Pancreas (tissue), 10 donors: Measurements from ENCODE around the gene EVI2B. TPM values are rescaled to one million over a fixed set of nuclear protein-coding genes. Genes with fewer than 3 reads are reported as not detected.
A peak's percentile ranks its signal among the peaks of the same experiment; 100 is the strongest.
"Not testable (repeated sequence)": the region's sequence is repeated elsewhere in the genome, so short reads cannot be mapped to it uniquely, and the experiment has no call there.

ENCODE experiments used
- ATAC-seq, 4 donors: fragments of 200-7000 bp; cut with Tn5 transposase; one replicate each; pipeline versions ENCODE4 v1.8.0 to v1.9.1; 2020; ENCODE audit warnings: mild to moderate bottlenecking in 4 of 4, moderate library complexity in 4 of 4
- DNase-seq, 6 donors: peaks; one replicate each; pipeline ENCODE4 v3.0.0-alpha.2; 2020
- FAIRE-seq: peaks from 2 replicates; lab custom pipeline; 2012; peaks lifted over from hg19 to GRCh38; lab: Jason Lieb, UNC
- H3K27ac ChIP-seq, 4 donors: fragments of 200-600 bp; sonication (generic); 1 replicate in 3 of 4; 2 replicates in 1 of 4; pipeline versions ENCODE4 v1.5.0 to v1.8.0; 2020
- H3K27me3 ChIP-seq, 4 donors: fragments of 200-600 bp; one replicate each; pipeline ENCODE4 v1.8.0; 2021
- H3K36me3 ChIP-seq, 3 donors: fragments of 200-600 bp; sonication (generic) in 1 of 3; one replicate each; pipeline versions ENCODE4 v1.5.0 to v1.8.0; 2020 to 2021
- H3K4me1 ChIP-seq, 3 donors: fragments of 200-600 bp; one replicate each; pipeline ENCODE4 v1.8.0; 2021
- H3K4me3 ChIP-seq, 4 donors: fragments of 200-600 bp; sonication (generic) in 2 of 4; one replicate each; pipeline versions ENCODE4 v1.5.0 to v1.8.0; 2020 to 2021
- H3K9me3 ChIP-seq, 4 donors: fragments of 200-600 bp; one replicate each; pipeline ENCODE4 v1.8.0; 2021
- WGBS, 2 donors: extraction: QIAGEN DNeasy Blood & Tissue Kit; methylation state at CpG; one replicate each; pipeline ENCODE4 v1.1.7; 2013; 5-methylcytosine and 5-hydroxymethylcytosine counted together
- intact Hi-C, 3 donors: fragments of 100-400 bp; cut with DNase I; formaldehyde crosslinking; loops; one replicate each; pipeline versions ENCODE4 v1.11.1 to v1.14.2; 2022
- polyA plus RNA-seq, 2 donors: library from polyadenylated mRNA; stranded (reverse); fragments of 200-250 nt; gene quantifications; one replicate each; pipeline ENCODE4 v1.2.3, GENCODE V29; 2013
- total RNA-seq, 6 donors: library from RNA; stranded (reverse); fragmentation: NEBNext Ultra II Directional in 4 of 6; extraction: Animal tissue kit (Norgen Biotek cat#: 25700) in 4 of 6; gene quantifications; one replicate each; pipeline versions ENCODE4 v1.2.1 to v1.2.4, GENCODE V29; 2021 to 2023
- TF ChIP-seq, protein P1 (sequence below), 4 donors: fragments of 200-600 bp; sonication (generic) in 3 of 4; IDR thresholded peaks; one replicate each; pipeline versions ENCODE4 v1.5.0 to v1.8.0; 2021; ENCODE audit warnings: antibody characterized with exemption in 4 of 4
- donor health status: healthy with polysubstance abuse.
- donor health status: DM: no; HTN: no; CAD: no; lungs with moderate emphysema.
- donor health status: DM: no; HTN: no; CAD: no.
- donor health status: control.
- donor health status: control.
- donor health status: Bipolar disorder and iron deficiency.
- donor health status: DM: yes; HTN: yes; CAD: no.
- donor health status: DM: no; HTN: no; CAD: no.
- donor health status: DM: no; HTN: no; CAD: no.
- donor health status: DM: yes; HTN: yes; CAD: no.

Gene EVI2B
- total and polyA plus RNA-seq, 8 donors, result 0.12 to 10.7 (median 0.94) TPM

DNA sequence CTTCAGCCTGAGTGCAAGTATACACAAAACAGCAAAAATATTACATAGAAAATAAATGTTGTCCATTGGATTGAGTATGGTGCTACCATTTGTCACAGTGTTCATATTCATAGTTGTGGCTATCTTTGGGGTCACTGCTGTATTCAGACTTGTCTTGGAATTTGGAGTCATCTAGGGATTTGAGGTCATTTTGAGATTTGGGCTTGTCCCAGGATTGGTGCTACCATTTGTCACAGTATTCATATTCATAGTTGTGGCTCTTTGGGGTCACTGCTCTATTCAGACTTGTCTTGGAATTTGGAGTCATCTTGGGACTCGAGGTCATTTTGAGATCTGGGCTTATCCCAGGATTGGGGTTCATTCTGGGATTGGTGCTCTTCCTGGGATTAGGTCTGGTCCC, 41.6 kb downstream of the EVI2B start:
- Histone ChIP-seq H3K36me3 (peaks cover 0 to 3% (median 0%) of the 10 kb centered on the region in 3 donors), H3K4me1 (peaks cover 0 to 3% (median 2%) of the 10 kb centered on the region in 3 donors), H3K4me3 (no peak overlapping the region), H3K27ac (no peak overlapping the region), H3K27me3 (no peaks in the 10 kb centered on the region), H3K9me3 (no peaks in the 10 kb centered on the region)
- intact Hi-C loops, result no loop called here
- FAIRE-seq (no peak), ATAC-seq (no peak), DNase-seq (no peak)
- WGBS, 2 donors, result 98 to 100% methylated on average over 1 of the region's 1 CpG
- TF ChIP-seq, protein P1, sequence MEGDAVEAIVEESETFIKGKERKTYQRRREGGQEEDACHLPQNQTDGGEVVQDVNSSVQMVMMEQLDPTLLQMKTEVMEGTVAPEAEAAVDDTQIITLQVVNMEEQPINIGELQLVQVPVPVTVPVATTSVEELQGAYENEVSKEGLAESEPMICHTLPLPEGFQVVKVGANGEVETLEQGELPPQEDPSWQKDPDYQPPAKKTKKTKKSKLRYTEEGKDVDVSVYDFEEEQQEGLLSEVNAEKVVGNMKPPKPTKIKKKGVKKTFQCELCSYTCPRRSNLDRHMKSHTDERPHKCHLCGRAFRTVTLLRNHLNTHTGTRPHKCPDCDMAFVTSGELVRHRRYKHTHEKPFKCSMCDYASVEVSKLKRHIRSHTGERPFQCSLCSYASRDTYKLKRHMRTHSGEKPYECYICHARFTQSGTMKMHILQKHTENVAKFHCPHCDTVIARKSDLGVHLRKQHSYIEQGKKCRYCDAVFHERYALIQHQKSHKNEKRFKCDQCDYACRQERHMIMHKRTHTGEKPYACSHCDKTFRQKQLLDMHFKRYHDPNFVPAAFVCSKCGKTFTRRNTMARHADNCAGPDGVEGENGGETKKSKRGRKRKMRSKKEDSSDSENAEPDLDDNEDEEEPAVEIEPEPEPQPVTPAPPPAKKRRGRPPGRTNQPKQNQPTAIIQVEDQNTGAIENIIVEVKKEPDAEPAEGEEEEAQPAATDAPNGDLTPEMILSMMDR (IDR thresholded peaks at IDR 0.05), result no peak

DNA sequence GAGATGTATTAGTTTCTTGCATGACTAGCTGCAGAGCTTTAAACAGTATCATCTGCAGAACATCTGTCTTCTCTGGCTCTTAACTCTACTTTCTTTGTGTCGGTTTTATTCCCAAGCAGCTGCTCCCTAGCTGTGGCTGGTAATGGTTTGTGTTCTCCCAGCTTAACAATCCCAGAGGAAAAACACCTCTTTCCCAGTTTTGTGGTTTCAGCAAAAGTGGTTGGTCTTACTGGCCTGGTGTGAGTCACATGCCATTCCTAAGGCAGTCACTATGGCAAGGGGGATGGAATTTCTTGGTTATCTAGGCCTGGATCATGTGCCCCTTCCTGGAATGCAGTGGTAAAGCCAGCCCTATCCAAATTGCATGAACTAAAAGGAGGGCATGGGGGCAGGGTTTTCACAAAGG, 44.3 kb downstream of the EVI2B start:
- peaks cover 0 to 3% (median 2%) of the 10 kb centered on the region in 3 donors for H3K4me1 ChIP-seq
- DNase-seq, result no peak
- H3K36me3 ChIP-seq, result peaks cover 0 to 20% (median 0%) of the 10 kb centered on the region in 3 donors
- H3K4me3 ChIP-seq, result no peak overlapping the region
- H3K27ac ChIP-seq, result no peak overlapping the region
- 55 to 76% methylated on average over 1 of the region's 1 CpG for WGBS, 2 donors
- peak in 3 of 4 donors; percentile 49 to 84 (median 69) for ATAC-seq
- intact Hi-C loops, result no loop called here
- TF ChIP-seq, protein P1 (IDR thresholded peaks at IDR 0.05), result no peak
- no peaks in the 10 kb centered on the region for H3K27me3 ChIP-seq
- H3K9me3 ChIP-seq, result no peaks in the 10 kb centered on the region
- FAIRE-seq, result no peak

DNA sequence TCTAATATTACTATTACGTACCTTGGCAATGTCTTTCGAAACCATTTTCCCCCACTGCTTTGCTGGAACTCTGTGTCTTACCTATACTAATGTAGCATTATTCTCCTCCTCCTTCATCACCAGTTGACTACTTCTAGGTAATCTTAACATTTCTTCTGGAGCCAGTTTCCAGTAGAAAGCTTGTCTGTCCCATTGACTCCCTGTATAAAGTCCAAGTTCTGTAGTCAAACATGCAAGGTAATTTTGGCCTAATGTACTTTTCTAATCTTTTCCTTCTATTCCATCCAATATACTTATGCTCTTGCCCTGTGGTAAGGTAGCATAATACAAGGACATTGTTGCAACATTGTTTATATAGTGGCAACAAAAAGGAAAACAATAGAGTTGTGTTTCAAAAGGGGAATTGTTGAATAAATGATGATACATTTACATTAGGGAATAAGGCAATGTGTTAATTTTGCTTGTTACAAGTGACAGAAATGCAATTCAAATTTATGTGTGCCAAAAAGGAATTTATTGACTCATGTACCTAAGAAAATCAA, 44.7 kb downstream of the EVI2B start:
- FAIRE-seq (no peak), ATAC-seq (no peak), DNase-seq (no peak)
- Histone ChIP-seq H3K36me3 (peaks cover 0 to 20% (median 0%) of the 10 kb centered on the region in 3 donors), H3K27ac (no peak overlapping the region), H3K27me3 (no peaks in the 10 kb centered on the region), H3K4me1 (peaks cover 0 to 3% (median 2%) of the 10 kb centered on the region in 3 donors), H3K4me3 (no peak overlapping the region), H3K9me3 (no peaks in the 10 kb centered on the region)
- 96 to 100% methylated on average over 2 of the region's 2 CpGs for WGBS, 2 donors
- TF ChIP-seq, protein P1 (IDR thresholded peaks at IDR 0.05), result no peak
- intact Hi-C loops, result no loop called here

DNA sequence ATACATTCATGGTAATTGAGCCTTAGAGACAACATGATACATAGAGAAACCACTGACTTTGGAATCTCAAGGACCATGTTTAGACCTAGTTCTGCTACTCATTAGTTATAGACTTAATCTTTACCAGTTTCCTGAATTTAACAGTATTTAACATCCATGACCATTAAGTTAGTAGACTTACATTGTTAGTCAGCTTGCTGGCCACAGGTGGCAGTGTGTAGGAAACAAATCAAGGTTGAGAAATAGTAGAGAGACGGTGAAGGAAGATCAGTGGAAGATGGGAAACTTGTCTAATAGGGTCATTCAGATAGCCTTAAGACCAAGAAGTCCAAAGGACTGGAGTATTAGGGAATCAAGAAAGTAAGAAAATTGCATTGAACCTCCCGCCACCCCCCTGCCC, 47.8 kb downstream of the EVI2B start:
- WGBS, 2 donors, result 91 to 98% methylated on average over 2 of the region's 2 CpGs
- no peak for DNase-seq
- no peak for ATAC-seq
- H3K9me3 ChIP-seq, result no peaks in the 10 kb centered on the region
- peaks cover 0 to 2% (median 0%) of the 10 kb centered on the region in 3 donors for H3K4me1 ChIP-seq
- no peak for FAIRE-seq
- no peaks in the 10 kb centered on the region for H3K27me3 ChIP-seq
- H3K27ac ChIP-seq, result no peak overlapping the region
- peaks cover 0 to 24% (median 0%) of the 10 kb centered on the region in 3 donors for H3K36me3 ChIP-seq
- no peak overlapping the region for H3K4me3 ChIP-seq
- TF ChIP-seq, protein P1 (IDR thresholded peaks at IDR 0.05), result no peak
- intact Hi-C loops, result no loop called here

DNA sequence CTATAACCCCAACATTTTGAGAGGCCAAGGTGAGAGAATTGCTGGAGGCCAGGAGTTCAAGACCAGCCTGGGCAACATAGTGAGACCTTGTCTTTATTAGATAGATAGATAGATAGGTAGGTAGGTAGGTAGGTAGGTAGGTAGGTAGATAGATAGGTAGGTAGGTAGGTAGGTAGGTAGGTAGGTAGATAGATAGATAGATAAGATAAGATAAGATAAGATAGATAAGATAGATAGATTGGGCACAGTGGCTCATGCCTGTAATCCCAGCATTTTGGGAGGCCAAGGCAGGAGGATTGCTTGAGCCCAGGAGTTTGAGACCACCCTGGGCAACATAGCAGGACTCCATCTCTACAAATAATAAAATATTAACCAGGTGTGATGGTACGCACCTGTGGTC, 50.9 kb downstream of the EVI2B start:
- not testable (repeated sequence) for FAIRE-seq

More for the DNA sequence above, 50.9 kb downstream of the EVI2B start:
- H3K9me3 ChIP-seq, H3K4me1 ChIP-seq, H3K27ac ChIP-seq, intact Hi-C loops, ATAC-seq, H3K27me3 ChIP-seq, H3K4me3 ChIP-seq, DNase-seq: not testable (repeated sequence)
- H3K36me3 ChIP-seq, result peaks cover 0 to 32% (median 0%) of the 10 kb centered on the region in 3 donors
- WGBS, 2 donors, result 93 to 95% methylated on average over 1 of the region's 1 CpG
